Muscle layer of colon (tissue), 2 donors: Measurements from ENCODE around the gene AOC3.
"Not testable (repeated sequence)": the region's sequence is repeated elsewhere in the genome, so short reads cannot be mapped to it uniquely, and the experiment has no call there.

Experiments used
- H3K27ac ChIP-seq: one replicate; pipeline ENCODE4 v1.7.0; 2013; ENCODE audit warnings: low read depth, mild to moderate bottlenecking, low read length, moderate library complexity
- H3K27me3 ChIP-seq, 2 donors: one replicate each; pipeline ENCODE4 v1.7.0; 2013; ENCODE audit warnings: low read length in 2 of 2, mild to moderate bottlenecking in 2 of 2; ENCODE audit not compliant: insufficient read depth in 2 of 2, control insufficient read depth in 1 of 2
- H3K36me3 ChIP-seq: one replicate; pipeline ENCODE4 v1.7.0; 2013; ENCODE audit warnings: mild to moderate bottlenecking, low read length; ENCODE audit not compliant: insufficient read depth
- H3K4me1 ChIP-seq: one replicate; pipeline ENCODE4 v1.7.0; 2013; ENCODE audit warnings: mild to moderate bottlenecking, low read length; ENCODE audit not compliant: insufficient read depth
- H3K4me3 ChIP-seq, 2 donors: one replicate each; pipeline ENCODE4 v1.7.0; 2013; ENCODE audit warnings: low read length in 2 of 2, low read depth in 1 of 2, mild to moderate bottlenecking in 1 of 2, moderate library complexity in 1 of 2
- H3K9ac ChIP-seq: one replicate; pipeline ENCODE4 v1.7.0; 2013; ENCODE audit warnings: low read length
- H3K9me3 ChIP-seq: one replicate; pipeline ENCODE4 v1.7.0; 2013; ENCODE audit warnings: mild to moderate bottlenecking, low read length
- donor health status: abdominal sarcoma.
- donor health status: Adenocarcinoma of cecum.

AOC3 gene

GRCh38 chr17:42883802-42884558, 33.0 kb downstream of the AOC3 start:
- no peak overlapping the region for H3K4me3 ChIP-seq
- H3K36me3 ChIP-seq, result no peaks in the 10 kb centered on the region
- H3K9ac ChIP-seq, result no peak overlapping the region
- no peaks in the 10 kb centered on the region for H3K27me3 ChIP-seq
- no peaks in the 10 kb centered on the region for H3K9me3 ChIP-seq
- no peaks in the 10 kb centered on the region for H3K4me1 ChIP-seq
- H3K27ac ChIP-seq, result no peak overlapping the region

- H3K9ac ChIP-seq, H3K36me3 ChIP-seq, H3K27ac ChIP-seq: not testable (repeated sequence)
Measured at GRCh38 chr17:42885806-42886205, 34.8 kb downstream of the AOC3 start.

GRCh38 chr17:42886283-42887176, 35.5 kb downstream of the AOC3 start:
- no peaks in the 10 kb centered on the region for H3K27me3 ChIP-seq
- H3K9ac ChIP-seq, result no peak overlapping the region
- H3K36me3 ChIP-seq, result no peaks in the 10 kb centered on the region
- H3K27ac ChIP-seq, result no peak overlapping the region
- H3K4me3 ChIP-seq, result no peak overlapping the region
- no peaks in the 10 kb centered on the region for H3K9me3 ChIP-seq
- H3K4me1 ChIP-seq, result peaks cover 4% of the 10 kb centered on the region

More at GRCh38 chr17:42885806-42886205, 34.8 kb downstream of the AOC3 start:
- not testable (repeated sequence) for H3K4me3 ChIP-seq, H3K4me1 ChIP-seq, H3K9me3 ChIP-seq, H3K27me3 ChIP-seq

GRCh38 chr17:42889809-42890208, 38.8 kb downstream of the AOC3 start:
- Histone ChIP-seq H3K4me3 (no peak overlapping the region), H3K4me1 (peaks cover 28% of the 10 kb centered on the region), H3K9ac (no peak overlapping the region), H3K27me3 (no peaks in the 10 kb centered on the region), H3K27ac (no peak overlapping the region), H3K36me3 (no peaks in the 10 kb centered on the region), H3K9me3 (no peaks in the 10 kb centered on the region)

GRCh38 chr17:42891539-42892152, 40.6 kb downstream of the AOC3 start:
- H3K27me3 ChIP-seq, result no peaks in the 10 kb centered on the region
- no peaks in the 10 kb centered on the region for H3K9me3 ChIP-seq
- peak overlapping the region; percentile 47 for H3K27ac ChIP-seq
- H3K9ac ChIP-seq, result no peak overlapping the region
- H3K4me1 ChIP-seq, result peaks cover 33% of the 10 kb centered on the region
- H3K4me3 ChIP-seq, result peak overlapping the region in 1 of 2 donors; percentile 5
- H3K36me3 ChIP-seq, result no peaks in the 10 kb centered on the region

- Histone ChIP-seq H3K9ac (no peak overlapping the region), H3K4me1 (peaks cover 33% of the 10 kb centered on the region)
Measured at GRCh38 chr17:42893359-42893758, 42.4 kb downstream of the AOC3 start.

GRCh38 chr17:42894283-42895184, 43.5 kb downstream of the AOC3 start:
- H3K9ac ChIP-seq, result no peak overlapping the region
- no peaks in the 10 kb centered on the region for H3K36me3 ChIP-seq
- no peaks in the 10 kb centered on the region for H3K27me3 ChIP-seq
- no peak overlapping the region for H3K27ac ChIP-seq
- no peaks in the 10 kb centered on the region for H3K9me3 ChIP-seq
- H3K4me1 ChIP-seq, result peaks cover 33% of the 10 kb centered on the region
- H3K4me3 ChIP-seq, result no peak overlapping the region

More at GRCh38 chr17:42893359-42893758, 42.4 kb downstream of the AOC3 start:
- Histone ChIP-seq H3K27ac (no peak overlapping the region), H3K36me3 (no peaks in the 10 kb centered on the region), H3K4me3 (no peak overlapping the region), H3K9me3 (no peaks in the 10 kb centered on the region), H3K27me3 (no peaks in the 10 kb centered on the region)

- Histone ChIP-seq H3K9ac (no peak overlapping the region), H3K4me3 (no peak overlapping the region), H3K36me3 (no peaks in the 10 kb centered on the region), H3K9me3 (no peaks in the 10 kb centered on the region), H3K4me1 (peaks cover 33% of the 10 kb centered on the region), H3K27me3 (no peaks in the 10 kb centered on the region), H3K27ac (no peak overlapping the region)
Measured at GRCh38 chr17:42895185-42895555, 44.2 kb downstream of the AOC3 start.

GRCh38 chr17:42898147-42898811, 47.3 kb downstream of the AOC3 start:
- Histone ChIP-seq H3K4me1 (peaks cover 15% of the 10 kb centered on the region), H3K9me3 (no peaks in the 10 kb centered on the region), H3K27ac (no peak overlapping the region), H3K36me3 (no peaks in the 10 kb centered on the region), H3K27me3 (no peaks in the 10 kb centered on the region), H3K9ac (no peak overlapping the region), H3K4me3 (no peak overlapping the region)

- not testable (repeated sequence) for H3K36me3 ChIP-seq, H3K27me3 ChIP-seq, H3K9me3 ChIP-seq, H3K9ac ChIP-seq, H3K27ac ChIP-seq, H3K4me1 ChIP-seq, H3K4me3 ChIP-seq
Measured at GRCh38 chr17:42899981-42900380, 49.0 kb downstream of the AOC3 start.
